Measurements from ENCODE around the gene PCGF3. TPM values are rescaled to one million over a fixed set of nuclear protein-coding genes. Genes with fewer than 3 reads are reported as not detected.

PCGF3 gene
- total and polyA plus RNA-seq, 9 of the 15 experiments (the other 6 are each of a cell fraction or from before 2014, with no cell fraction given), result 2.6 to 46.1 (median 20.3) TPM

GRCh38 chr4:700587-701264 is 4.9 kb upstream of the PCGF3 start:
- DNase-seq (ENCODE audit: extremely low read depth in 1 of 4, low spot score in 3 of 4) (no peak), ATAC-seq (no peak), FAIRE-seq (no peak)
- Histone ChIP-seq H3K9me1 (ENCODE audit: control insufficient read depth, insufficient read depth, low read length) (peaks cover 4% of the 10 kb centered on the region), H3K36me3 (ENCODE audit: control insufficient read depth, insufficient read depth, low read length) (no peaks in the 10 kb centered on the region), H3K27ac (ENCODE audit: extremely low read depth, low read depth, low read length) (no peak overlapping the region), H3K9ac (ENCODE audit: insufficient read depth in 1 of 2, low read depth in 2 of 2, low read length in 2 of 2) (peak overlapping the region in 1 of 2 experiments; percentile 75; a peak in 1 of 4 replicates), H3K27me3 (ENCODE audit: control insufficient read depth in 2 of 2, insufficient read depth in 2 of 2, low read length in 2 of 2) (no peaks in the 10 kb centered on the region), H3K4me1 (replicated peaks in 1 of 2; ENCODE audit: control insufficient read depth in 2 of 2, insufficient read depth in 2 of 2, low read length in 2 of 2) (peaks cover 29 to 58% of the 10 kb centered on the region in 2 experiments; a peak in 4 of 5 replicates), H3K79me2 (ENCODE audit: control insufficient read depth, insufficient read depth, low read length) (peaks cover 1% of the 10 kb centered on the region), H2AFZ (ENCODE audit: low read depth, low read length) (no peak overlapping the region), H3K4me2 (ENCODE audit: insufficient read depth, low read length) (no peak overlapping the region), H3K9me3 (replicated peaks; ENCODE audit: control insufficient read depth, insufficient read depth, low read depth, low read length) (no peaks in the 10 kb centered on the region), H4K20me1 (replicated peaks; ENCODE audit: control insufficient read depth, insufficient read depth, low read length) (no peaks in the 10 kb centered on the region), H3K4me3 (no peak overlapping the region)
- intact Hi-C loops (cut with micrococcal nuclease) (no loop called here), in situ Hi-C loops (cut with MboI) (no loop called here)
- POLR2A ChIA-PET, result interaction anchor here (1.5 to 2.4 kb wide), 2 partner anchors 10 to 11 kb away, joined by 4 to 7 read pairs; no protein-coding TSS in a partner anchor
- WGBS (ENCODE audit: insufficient coverage, low coverage, missing lambda C conversion rate), result 78% methylated on average over 16 of the region's 16 CpGs
- CTCF ChIA-PET (ENCODE audit: low intra/inter-chr PET ratio), result no interaction called here
- BruUV-seq (replicated peaks), result no TSS peak
- TF ChIP-seq ZBTB40 (IDR thresholded peaks at IDR 0.05), result no peak
- TF ChIP-seq ZBTB40 (CRISPR knock-in tag; IDR thresholded peaks at IDR 0.05), result no peak
- TF ChIP-seq ZNF778 (CRISPR knock-in tag; IDR thresholded peaks at IDR 0.05), result no peak

All from K562 (cell line).